Measurements from ENCODE around the gene SOX8.

DNA sequence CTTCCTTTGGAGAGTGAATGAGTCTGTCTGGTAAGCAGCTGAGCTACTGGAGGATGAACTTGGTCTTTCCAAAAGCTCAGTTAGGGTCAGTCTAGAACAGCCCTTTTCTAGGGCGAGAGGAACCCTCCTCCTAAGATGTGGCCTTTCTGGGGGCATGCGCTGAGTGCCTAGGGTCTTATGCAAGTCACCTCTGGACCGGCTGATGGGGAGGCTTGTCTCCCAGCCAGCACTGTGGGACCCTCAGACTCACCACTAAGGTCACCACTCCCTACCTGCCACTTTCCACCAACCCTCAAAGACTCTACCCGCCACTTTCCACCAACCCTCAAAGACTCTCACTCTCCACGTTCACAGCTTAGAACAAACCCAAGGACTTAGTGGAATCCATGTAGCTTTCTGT, 37.6 kb upstream of the SOX8 start:
- TF ChIP-seq, protein P1, sequence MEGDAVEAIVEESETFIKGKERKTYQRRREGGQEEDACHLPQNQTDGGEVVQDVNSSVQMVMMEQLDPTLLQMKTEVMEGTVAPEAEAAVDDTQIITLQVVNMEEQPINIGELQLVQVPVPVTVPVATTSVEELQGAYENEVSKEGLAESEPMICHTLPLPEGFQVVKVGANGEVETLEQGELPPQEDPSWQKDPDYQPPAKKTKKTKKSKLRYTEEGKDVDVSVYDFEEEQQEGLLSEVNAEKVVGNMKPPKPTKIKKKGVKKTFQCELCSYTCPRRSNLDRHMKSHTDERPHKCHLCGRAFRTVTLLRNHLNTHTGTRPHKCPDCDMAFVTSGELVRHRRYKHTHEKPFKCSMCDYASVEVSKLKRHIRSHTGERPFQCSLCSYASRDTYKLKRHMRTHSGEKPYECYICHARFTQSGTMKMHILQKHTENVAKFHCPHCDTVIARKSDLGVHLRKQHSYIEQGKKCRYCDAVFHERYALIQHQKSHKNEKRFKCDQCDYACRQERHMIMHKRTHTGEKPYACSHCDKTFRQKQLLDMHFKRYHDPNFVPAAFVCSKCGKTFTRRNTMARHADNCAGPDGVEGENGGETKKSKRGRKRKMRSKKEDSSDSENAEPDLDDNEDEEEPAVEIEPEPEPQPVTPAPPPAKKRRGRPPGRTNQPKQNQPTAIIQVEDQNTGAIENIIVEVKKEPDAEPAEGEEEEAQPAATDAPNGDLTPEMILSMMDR (IDR thresholded peaks at IDR 0.05 in 4 of 5, conservative IDR thresholded peaks at IDR 0.05 in 1 of 5) = no peak
- TF ChIP-seq POLR2A (IDR thresholded peaks at IDR 0.05) = no peak

Measured in gastrocnemius medialis (tissue), 4 donors.